Renal cortical epithelial cell (primary cell): ENCODE data around the gene PADI6. TPM values are rescaled to one million over a fixed set of nuclear protein-coding genes. Genes with fewer than 3 reads are reported as not detected.

ENCODE experiments used
- DNase-seq: peaks from one replicate; pipeline ENCODE4 v3.0.0-alpha.2; 2011; ENCODE audit warnings: low read depth
- total RNA-seq: library from RNA; depleted of rRNA; stranded (reverse); fragments of >200 nt; gene quantifications from 2 replicates; pipeline ENCODE4 v1.2.3, GENCODE V29; 2014

PADI6 gene
- total RNA-seq, 1 donor from 2014 or later, result not detected

DNA sequence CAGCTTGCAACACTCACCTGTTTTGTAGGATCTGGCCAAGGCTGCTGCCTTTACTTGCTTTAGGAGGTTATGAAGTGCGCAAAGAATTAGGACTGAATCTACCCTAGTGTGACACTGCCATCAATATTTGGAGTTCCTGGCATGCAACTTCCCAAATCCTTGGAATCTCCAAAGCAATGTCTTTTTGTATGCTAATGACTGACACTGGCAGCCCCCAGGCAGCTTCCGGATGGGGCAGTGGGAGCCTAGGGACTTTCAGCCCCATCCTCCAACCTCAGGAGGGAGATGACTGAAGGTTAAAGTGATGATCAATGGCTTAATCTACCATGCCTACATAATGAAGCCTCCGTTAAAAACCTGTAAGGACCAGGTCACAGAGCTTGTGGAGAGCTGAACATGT, 62.0 kb downstream of the PADI6 start:
- DNase-seq, result no peak

DNA sequence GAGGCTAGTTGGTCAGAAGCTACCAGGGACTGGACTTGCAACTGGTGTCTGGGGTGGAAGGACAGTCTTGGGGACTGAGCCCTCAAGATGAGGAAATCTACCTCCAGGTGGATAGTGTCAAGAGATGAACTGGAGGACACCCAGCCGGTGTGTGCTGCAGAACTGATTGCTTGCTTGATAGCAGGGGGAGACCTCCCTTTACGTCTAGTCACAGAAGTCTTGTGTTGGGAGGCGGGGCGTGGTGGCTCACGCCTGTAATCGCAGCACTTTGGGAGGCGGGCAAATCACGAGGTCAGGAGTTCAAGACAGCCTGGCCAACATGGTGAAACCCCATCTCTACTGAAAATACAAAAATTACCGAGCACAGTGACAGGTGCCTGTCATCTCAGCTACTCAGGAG, 62.6 kb downstream of the PADI6 start:
- no peak for DNase-seq

DNA sequence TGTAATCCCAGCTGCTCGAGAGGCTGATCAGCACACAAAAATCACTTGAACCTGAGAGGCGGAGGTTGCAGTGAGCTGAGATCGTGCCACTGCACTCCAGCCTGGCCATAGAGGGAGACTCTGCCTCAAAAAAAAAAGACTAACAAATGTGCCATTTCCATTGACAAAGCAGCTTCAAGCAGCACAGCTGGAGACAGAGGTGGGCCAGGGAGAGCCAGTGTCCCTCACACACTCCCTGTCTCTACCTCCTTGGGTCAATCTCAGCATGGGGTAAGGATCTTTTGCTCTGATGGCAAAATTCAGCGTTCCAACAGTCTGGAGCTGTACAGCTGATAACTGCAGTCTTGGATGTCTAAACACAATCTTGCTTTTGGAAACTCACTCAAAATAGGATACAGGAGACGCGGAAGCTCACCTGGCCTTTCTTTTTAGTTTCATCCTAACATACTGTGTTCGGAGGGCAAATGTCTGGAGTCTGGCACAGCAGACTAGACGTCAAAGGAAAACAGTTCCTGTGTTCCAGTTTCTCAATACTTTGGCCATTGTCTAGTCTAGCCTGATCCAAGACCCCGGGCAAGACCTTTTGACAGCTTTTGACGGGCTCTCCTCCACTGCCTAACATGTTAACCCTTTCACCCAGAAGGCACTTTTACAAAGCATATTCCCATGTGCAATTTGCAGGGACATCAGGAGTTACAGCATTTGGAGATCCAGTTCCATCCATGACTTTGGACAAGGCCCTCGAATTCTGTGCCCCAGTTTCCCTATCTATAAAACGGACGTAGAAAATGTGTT, 64.6 kb downstream of the PADI6 start:
- DNase-seq, result no peak

DNA sequence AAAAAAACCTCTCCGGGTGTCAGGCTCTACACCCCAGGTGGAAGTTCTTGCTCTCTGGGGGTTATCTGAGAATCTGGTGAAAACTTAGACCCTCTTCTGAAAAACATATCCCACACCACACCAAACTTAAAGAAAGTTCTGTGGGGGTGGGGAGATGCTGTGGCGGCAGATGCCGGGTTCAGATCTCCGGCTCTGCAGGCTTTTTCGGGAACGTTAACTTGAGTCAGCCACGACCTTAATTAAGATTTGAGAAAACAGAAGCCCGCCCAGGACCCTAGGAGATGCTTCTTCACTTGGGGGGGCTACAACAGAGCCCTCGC, 65.2 kb downstream of the PADI6 start:
- no peak for DNase-seq

DNA sequence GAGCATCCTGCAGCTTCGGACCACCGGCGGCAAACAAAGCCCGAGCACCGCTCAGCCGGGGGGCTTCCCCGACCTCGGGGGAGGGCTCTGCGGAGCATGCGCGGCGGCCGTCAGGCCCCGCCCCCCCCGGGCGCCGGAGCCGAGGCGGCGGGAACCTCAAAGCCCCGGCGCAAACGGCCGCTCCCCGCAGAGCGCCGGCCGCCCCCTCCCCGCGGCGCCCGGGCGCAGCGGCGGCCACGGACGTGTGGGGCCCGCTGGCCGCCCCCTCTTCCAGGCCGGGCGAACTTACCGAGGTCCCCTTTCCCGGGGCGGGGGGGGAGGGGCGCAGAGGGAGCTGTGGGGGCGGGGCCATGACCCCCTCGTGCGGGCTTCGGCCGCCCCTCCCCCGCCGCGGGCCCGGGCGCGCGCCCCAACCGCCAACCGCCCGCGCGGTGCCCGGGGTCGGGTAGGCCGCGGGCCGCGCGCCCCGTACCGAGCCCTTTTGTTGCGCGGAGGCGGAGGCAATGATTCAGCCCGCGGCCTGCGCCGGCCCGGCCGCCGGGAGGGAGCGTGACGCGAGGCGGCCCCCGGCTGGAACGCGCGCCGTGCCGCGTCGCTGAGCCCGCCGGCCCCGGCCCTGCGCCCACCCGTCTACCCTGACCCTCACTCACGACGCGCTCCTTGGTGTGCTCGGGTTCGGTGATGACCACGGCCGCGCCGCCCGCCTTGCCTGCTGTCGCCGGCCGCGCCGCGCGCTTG, 65.8 kb downstream of the PADI6 start:
- DNase-seq, result no peak

DNA sequence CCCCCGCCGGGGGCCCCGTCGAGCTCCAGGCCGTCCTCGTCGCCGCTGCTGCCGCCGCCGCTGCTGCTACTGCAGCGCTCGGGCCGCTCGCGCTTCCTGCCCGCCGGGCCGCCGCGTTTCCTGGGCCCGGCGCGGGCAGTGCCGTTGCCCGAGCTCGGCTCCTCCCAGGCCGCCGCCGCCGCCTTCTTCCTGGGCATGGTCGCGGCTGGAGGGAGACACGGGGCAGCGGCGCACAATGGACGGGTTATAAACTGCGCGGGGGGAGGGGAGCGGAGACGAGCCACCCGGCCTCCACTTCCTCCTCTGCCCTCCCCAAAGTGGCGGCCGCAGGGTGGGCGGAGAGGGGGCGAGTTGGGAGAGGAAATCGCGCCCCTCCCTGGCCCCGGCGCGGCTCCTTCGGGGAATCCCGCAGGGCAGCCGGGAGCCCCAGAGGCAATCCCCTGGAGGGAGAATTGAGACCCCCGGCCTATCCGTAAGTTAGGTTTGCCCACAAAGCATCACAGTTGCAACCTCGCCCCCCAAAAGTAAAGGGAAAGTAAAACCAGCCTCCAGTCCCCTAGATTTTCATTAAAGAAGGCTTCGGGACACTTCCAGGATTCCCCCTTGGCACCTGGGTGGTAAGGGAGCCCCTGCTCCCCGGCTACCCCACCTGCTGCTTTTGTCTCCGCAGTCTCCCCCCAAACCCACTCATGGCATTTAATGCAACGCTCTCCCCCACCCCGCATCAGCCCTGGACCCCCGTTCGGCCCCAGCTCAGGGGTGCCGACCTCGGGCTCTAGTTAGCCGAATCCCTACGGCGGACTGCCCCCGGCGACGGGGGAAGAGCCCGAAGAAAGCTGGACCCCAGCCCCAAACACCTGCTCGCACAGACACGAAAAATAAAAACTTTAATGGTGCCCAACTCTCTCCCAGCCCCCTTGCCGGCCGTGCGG, 66.6 kb downstream of the PADI6 start:
- DNase-seq, result no peak

DNA sequence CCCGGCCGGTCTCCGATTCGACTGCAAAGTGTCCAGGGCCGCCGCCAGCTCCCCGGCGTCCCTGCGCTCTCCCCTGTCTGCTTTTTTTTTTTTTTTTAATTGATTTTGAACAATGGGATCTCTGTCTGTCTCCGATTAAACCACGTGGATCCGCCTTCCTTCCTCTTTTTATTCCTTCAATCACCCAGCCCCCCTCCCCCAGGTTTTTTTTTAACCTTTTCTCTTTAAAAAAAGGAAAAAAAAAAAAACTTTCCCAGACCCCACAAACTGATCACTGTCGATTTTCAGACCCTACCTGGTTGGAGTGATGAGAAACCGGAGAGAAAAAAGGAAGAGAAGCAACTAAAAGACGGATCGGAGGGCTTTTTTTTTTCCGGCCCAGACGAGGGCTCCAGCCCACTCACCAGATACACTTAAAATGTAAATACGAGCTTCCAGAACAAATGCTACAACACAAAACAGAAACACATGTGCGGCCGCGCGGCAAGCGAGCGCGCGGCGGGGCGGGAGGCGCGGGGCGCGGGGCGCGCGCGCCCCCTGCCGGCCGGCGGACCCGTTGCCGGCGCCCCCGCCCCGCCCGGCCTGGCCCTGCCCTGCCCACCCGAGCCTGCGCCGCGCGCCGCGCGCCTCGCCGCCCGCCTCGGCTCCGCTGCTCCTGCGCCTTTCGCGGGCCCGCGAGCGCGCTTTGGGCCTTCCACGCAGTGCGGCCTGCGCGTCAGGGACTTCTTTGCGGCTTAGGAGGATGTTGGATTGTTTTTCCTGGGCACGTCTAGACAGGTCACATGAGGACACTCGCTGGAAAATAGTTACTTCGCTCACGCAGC, 67.5 kb downstream of the PADI6 start, which contains the start of gene RCC2:
Gene RCC2 (minus strand): TSS at position 428 of the 824 bp plus-strand sequence. CDS start 1,163 bp downstream, outside the sequence.
- DNase-seq, result peak; percentile 67

DNA sequence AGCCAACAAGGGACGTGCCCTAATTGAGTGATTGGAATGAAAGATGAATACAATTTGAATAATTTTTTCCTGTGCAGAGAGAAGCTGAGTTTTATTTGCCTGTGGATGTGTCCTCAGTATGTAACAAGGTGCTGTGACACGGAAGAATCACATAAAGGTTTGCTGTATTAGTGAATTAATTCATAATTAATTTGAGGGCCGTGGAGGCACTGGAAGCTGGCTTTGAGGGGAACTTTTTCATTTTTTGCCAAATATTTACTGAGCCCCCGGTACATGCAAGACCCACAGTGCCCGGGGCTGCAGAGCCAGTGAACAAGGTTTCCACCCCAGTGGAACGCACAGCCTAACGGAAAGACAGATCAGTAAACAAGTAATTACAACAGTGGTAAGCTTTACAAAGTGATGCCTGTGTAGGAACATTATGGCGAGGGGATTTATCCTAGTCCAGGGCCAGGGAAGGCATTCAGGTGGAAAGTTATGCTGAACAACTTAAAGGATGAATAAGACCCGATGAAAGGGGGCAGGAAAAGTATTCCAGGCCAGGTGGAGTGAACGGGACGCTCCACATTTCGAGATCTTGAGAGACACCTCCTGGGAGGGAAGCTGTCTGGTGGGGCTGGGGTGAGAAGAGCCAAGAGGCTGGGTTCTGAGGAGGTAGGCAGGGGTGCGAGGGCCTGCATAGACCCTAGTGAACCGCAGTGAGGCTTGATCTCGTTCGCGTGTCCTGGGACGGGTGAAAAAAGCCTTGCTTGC, 68.3 kb downstream of the PADI6 start:
- DNase-seq, result no peak

DNA sequence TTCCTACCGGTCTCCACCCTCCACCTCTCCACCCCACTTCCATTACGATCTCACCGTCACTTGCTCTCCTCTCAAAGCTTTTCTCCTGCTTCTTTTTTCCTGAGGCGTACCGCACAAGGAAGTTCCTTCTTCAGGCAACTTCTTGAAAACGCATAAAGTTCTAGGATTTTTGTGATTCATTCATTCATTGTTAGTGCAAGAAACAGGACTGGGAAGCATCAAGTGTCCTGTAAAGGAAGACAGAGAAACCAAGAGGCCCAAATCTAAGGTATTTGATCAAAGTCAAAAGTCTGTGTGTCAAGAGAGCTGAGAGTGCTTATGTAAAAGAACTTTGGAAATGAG, 68.8 kb downstream of the PADI6 start:
- no peak for DNase-seq

DNA sequence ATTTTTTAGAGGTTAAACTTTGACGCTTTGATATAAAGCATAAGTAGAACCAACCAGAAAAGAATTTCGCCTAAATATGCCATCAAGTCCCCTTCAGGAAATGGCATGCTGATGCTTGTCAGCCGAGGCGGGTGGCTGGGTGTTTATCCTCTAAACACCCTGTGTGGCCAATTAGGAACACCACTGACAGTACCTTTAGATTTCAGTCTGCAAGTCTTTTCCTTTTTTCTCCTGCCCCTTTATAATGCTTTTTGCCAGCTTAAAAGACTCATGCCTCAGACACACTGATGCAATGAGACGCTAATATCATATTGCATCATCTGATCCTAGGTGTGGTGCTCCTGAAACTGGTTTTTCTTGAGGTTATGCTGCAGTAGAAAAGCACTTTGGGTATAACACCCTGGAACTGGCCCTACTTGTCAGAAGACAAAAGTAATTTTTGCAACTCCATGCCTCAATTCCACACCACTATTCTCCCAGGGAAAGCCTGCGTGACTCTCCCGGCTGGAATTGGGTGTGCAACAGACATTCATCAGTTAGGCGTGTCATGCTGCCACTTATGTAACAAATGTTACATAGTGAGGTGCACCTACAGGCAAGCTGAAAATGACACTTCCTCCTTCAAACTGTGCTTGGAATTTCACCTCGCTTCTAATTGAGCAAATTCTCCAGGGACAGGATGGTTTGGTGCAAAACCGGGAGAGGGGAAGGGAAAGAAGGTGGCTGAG, 69.4 kb downstream of the PADI6 start:
- peak; percentile 57 for DNase-seq

DNA sequence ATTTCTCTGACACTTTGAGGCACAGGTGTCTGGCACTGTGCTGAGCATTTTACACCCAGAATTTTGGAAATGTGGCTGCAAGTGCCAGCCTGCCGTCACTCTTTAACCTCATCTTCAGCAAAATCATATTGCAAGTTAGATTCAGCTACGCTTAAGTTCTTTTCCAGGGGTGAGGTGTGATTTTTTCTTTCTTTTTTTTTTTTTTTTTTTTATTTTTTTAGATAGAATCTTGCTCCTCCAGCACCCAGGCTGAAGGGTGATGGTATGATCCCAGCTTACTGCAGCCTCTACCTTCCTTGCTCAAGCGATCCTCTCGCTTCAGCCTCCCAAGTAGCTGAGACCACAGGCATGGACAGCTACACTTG, 70.0 kb downstream of the PADI6 start:
- no peak for DNase-seq

DNA sequence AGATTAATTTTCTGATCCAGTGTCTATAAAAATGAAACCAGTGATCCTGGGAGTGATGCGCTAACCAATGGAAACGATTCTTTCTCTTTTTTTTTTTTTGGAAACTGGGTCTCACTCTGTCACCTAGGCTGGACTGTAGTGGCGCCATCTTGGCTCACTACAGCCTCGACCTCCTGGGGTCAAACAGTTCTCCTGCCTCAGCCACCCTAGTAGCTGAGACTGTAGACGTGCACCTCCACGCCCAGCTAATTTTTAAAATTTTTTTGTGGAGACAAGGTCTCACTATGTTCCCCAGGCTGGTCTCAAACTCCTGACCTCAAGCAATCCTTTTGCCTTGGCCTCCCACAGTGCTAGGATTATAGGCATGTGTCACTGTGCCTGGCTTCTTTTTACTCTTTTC, 70.8 kb downstream of the PADI6 start:
- DNase-seq, result no peak

DNA sequence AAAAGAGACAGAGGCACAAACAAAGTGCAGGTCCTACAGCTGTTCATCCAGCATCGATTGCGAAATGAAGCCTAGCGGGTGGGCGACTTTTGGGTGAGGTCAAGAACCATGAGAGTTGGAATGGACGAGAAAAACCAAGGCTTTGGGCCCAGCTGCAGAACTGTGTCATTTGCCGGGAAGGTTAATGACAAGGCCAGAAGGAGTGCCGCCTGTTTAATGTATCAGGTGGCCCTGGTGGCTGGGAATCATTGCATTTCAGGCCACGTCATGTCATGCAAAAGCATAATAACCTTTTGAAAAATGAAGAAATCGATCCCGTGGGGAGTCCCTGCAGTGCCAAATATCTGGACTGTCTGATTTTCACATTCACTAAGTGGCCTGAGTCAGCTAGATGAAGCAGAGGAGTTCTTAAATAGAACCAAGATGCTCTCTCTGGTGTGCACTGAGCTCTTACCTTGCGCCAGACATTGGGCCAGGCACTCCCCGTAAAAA, 75.6 kb downstream of the PADI6 start:
- no peak for DNase-seq

Other genes starting within 250 kb of the PADI6 start
- 1.5 and 26.0 TPM in 2 replicates for gene PADI1, start 167.1 kb upstream of the PADI6 start, total RNA-seq
- gene PADI3, start 123.1 kb upstream of the PADI6 start, total RNA-seq, result 0.05 and 0.35 TPM in 2 replicates
- gene PADI4, start 64.0 kb upstream of the PADI6 start, total RNA-seq, result not detected in 2 replicates
- gene RCC2, start 67.5 kb downstream of the PADI6 start, total RNA-seq, result 71.7 and 82.0 TPM in 2 replicates
- gene ARHGEF10L, start 167.5 kb downstream of the PADI6 start, total RNA-seq, result 16.0 and 51.2 TPM in 2 replicates